GM18499 (cell line): Measurements from ENCODE around the gene COL19A1.
"Not testable (repeated sequence)": the region's sequence is repeated elsewhere in the genome, so short reads cannot be mapped to it uniquely, and the experiment has no call there.

ENCODE experiments used
- ATAC-seq: cut with Tn5 transposase; IDR thresholded peaks from one replicate; pipeline ENCODE4 v1.9.1; 2021; ENCODE audit warnings: moderate number of reproducible peaks; ENCODE audit not compliant: insufficient read depth, unreplicated experiment

The COL19A1 gene

GRCh38 chr6:69866351-69866769, at the start of gene COL19A1:
TSS of gene COL19A1 (plus strand) at chr6:69866556. CDS start at chr6:69879568, 13,012 bp downstream.
- peak; percentile 57 for ATAC-seq

- no peak for ATAC-seq
These were observed 49.8 kb upstream of the COL19A1 start for GRCh38 chr6:69816569-69816968.

GRCh38 chr6:69817358-69817757, 49.0 kb upstream of the COL19A1 start:
- no peak for ATAC-seq

- ATAC-seq, result no peak
These were observed 48.0 kb upstream of the COL19A1 start for GRCh38 chr6:69818223-69818930.

- no peak for ATAC-seq
These were observed 47.2 kb upstream of the COL19A1 start for GRCh38 chr6:69819138-69819537.

GRCh38 chr6:69820018-69820417, 46.3 kb upstream of the COL19A1 start:
- no peak for ATAC-seq

- ATAC-seq, result no peak
These were observed 45.9 kb upstream of the COL19A1 start for GRCh38 chr6:69820438-69820837.

GRCh38 chr6:69824355-69824754, 42.0 kb upstream of the COL19A1 start:
- not testable (repeated sequence) for ATAC-seq

GRCh38 chr6:69825904-69826303, 40.5 kb upstream of the COL19A1 start:
- no peak for ATAC-seq

- ATAC-seq, result no peak
These were observed 39.0 kb upstream of the COL19A1 start for GRCh38 chr6:69827276-69827893.

- ATAC-seq, result no peak
These were observed 33.8 kb upstream of the COL19A1 start for GRCh38 chr6:69832558-69832957.

- peak; percentile 76 for ATAC-seq
These were observed 30.8 kb upstream of the COL19A1 start for GRCh38 chr6:69835414-69836179.

GRCh38 chr6:69841862-69842261, 24.5 kb upstream of the COL19A1 start:
- ATAC-seq, result no peak

GRCh38 chr6:69843189-69843588, 23.2 kb upstream of the COL19A1 start:
- ATAC-seq, result no peak

- no peak for ATAC-seq
These were observed 20.0 kb upstream of the COL19A1 start for GRCh38 chr6:69846312-69846711.

- no peak for ATAC-seq
These were observed 19.4 kb upstream of the COL19A1 start for GRCh38 chr6:69846770-69847491.

GRCh38 chr6:69847492-69847788, 18.9 kb upstream of the COL19A1 start:
- no peak for ATAC-seq

- ATAC-seq, result no peak
These were observed 17.8 kb upstream of the COL19A1 start for GRCh38 chr6:69848552-69848951.

GRCh38 chr6:69852706-69853105, 13.7 kb upstream of the COL19A1 start:
- no peak for ATAC-seq

- no peak for ATAC-seq
These were observed 4.4 kb upstream of the COL19A1 start for GRCh38 chr6:69861986-69862385.

GRCh38 chr6:69863766-69864165, 2.6 kb upstream of the COL19A1 start:
- ATAC-seq, result no peak
